ENCODE results near the gene CTTN. TPM values are rescaled to one million over a fixed set of nuclear protein-coding genes. Genes with fewer than 3 reads are reported as not detected.

CTTN gene
- total and polyA plus RNA-seq, 9 of the 15 experiments (the other 6 are each of a cell fraction or from before 2014, with no cell fraction given): 9.9 to 158 (median 99.7) TPM

DNA sequence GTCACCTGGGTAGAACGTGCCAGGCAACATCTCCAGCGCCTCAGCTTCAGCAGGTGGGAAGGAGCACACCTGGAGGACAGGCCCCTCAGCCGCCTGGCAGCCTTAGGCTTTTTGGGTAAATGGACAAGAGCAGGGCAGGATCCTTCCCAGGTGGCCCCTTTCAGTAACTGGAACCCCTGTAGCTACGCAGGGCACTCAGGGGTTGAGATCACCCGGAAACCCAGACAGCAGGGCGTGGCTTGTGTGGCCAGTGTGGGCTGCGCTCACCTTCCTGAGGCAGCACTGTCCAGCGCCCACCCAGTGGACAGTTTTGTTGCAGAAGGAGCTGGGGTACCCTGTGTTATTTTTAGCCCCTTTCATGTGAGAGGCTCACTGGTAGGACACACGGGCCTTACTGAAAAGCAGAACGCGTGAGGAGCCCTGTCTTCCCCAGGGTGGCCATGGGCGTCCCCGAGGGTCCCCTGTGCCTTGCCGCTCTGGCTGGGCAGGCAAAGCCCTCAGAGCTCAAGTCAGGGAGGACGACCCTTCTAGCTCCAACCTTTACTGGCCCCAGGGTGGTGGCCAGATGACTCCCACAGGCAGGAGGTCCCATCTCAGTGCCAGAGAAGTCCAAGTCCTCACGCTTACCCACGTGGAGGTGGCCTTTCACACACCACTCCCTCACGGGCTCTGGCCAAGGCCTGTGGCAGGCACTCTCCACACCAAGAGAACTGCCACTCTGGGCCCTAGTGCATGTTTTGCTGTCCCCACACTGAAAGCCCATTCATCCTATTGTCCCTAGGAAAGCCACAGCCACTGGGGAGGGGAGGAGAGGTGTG lies 75.8 kb downstream of the CTTN start (continued):
- TF ChIP-seq, protein P1, sequence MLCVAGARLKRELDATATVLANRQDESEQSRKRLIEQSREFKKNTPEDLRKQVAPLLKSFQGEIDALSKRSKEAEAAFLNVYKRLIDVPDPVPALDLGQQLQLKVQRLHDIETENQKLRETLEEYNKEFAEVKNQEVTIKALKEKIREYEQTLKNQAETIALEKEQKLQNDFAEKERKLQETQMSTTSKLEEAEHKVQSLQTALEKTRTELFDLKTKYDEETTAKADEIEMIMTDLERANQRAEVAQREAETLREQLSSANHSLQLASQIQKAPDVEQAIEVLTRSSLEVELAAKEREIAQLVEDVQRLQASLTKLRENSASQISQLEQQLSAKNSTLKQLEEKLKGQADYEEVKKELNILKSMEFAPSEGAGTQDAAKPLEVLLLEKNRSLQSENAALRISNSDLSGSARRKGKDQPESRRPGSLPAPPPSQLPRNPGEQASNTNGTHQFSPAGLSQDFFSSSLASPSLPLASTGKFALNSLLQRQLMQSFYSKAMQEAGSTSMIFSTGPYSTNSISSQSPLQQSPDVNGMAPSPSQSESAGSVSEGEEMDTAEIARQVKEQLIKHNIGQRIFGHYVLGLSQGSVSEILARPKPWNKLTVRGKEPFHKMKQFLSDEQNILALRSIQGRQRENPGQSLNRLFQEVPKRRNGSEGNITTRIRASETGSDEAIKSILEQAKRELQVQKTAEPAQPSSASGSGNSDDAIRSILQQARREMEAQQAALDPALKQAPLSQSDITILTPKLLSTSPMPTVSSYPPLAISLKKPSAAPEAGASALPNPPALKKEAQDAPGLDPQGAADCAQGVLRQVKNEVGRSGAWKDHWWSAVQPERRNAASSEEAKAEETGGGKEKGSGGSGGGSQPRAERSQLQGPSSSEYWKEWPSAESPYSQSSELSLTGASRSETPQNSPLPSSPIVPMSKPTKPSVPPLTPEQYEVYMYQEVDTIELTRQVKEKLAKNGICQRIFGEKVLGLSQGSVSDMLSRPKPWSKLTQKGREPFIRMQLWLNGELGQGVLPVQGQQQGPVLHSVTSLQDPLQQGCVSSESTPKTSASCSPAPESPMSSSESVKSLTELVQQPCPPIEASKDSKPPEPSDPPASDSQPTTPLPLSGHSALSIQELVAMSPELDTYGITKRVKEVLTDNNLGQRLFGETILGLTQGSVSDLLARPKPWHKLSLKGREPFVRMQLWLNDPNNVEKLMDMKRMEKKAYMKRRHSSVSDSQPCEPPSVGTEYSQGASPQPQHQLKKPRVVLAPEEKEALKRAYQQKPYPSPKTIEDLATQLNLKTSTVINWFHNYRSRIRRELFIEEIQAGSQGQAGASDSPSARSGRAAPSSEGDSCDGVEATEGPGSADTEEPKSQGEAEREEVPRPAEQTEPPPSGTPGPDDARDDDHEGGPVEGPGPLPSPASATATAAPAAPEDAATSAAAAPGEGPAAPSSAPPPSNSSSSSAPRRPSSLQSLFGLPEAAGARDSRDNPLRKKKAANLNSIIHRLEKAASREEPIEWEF (CRISPR knock-in tag; IDR thresholded peaks at IDR 0.05): no peak
- no peak for TF ChIP-seq ZNF764 (CRISPR knock-in tag; IDR thresholded peaks at IDR 0.05; ENCODE audit: low read depth)
- TF ChIP-seq, protein P2, sequence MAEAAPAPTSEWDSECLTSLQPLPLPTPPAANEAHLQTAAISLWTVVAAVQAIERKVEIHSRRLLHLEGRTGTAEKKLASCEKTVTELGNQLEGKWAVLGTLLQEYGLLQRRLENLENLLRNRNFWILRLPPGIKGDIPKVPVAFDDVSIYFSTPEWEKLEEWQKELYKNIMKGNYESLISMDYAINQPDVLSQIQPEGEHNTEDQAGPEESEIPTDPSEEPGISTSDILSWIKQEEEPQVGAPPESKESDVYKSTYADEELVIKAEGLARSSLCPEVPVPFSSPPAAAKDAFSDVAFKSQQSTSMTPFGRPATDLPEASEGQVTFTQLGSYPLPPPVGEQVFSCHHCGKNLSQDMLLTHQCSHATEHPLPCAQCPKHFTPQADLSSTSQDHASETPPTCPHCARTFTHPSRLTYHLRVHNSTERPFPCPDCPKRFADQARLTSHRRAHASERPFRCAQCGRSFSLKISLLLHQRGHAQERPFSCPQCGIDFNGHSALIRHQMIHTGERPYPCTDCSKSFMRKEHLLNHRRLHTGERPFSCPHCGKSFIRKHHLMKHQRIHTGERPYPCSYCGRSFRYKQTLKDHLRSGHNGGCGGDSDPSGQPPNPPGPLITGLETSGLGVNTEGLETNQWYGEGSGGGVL (CRISPR knock-in tag; IDR thresholded peaks at IDR 0.05): no peak
- TF ChIP-seq SMARCB1 (IDR thresholded peaks at IDR 0.05; ENCODE audit: insufficient read length, low read depth): no peak
- TF ChIP-seq DPF2 (IDR thresholded peaks at IDR 0.05): no peak

Measured in K562 (cell line).